ENCODE measurements around the gene DOCK8. TPM values are rescaled to one million over a fixed set of nuclear protein-coding genes. Genes with fewer than 3 reads are reported as not detected.

Gene DOCK8
- total RNA-seq, 1 donor from 2014 or later = 5.1 TPM

DNA sequence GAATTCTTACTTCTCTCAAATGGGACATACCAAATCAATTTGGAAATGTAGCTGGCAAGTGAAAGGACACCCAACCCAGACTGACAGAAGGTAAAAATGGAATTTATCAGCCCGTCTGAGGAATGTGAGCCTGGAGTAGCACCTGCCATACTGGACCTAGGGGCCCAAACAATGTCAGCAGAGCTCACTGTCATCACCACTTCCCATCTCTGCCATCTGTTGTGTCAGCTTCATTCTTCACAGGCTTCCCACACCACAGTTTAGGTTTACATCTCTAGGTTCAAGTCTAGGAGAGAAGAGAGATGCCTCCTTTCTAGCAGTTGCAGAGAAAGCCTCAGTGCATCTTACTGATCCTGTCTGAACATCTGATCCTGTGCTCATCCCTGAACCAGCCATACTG is 222.4 kb downstream of the DOCK8 start:
- no peak for TF ChIP-seq CTCF (conservative IDR thresholded peaks at IDR 0.05)
- no peak overlapping the region for H3K4me3 Mint-ChIP-seq
- no peaks in the 10 kb centered on the region for H3K27me3 Mint-ChIP-seq
- no peaks in the 10 kb centered on the region for H3K9me3 Mint-ChIP-seq
- no peak overlapping the region for H3K27ac Mint-ChIP-seq
- DNase-seq (ENCODE audit: extremely low spot score, unreplicated experiment) = no peak
- H3K4me1 Mint-ChIP-seq (ENCODE audit: unreplicated experiment) = no peaks in the 10 kb centered on the region
- H3K36me3 Mint-ChIP-seq = no peaks in the 10 kb centered on the region

GRCh38 chr9:437574-438001 is 222.9 kb downstream of the DOCK8 start:
- H3K36me3 Mint-ChIP-seq = no peaks in the 10 kb centered on the region
- DNase-seq (ENCODE audit: extremely low spot score, unreplicated experiment) = no peak
- no peak for TF ChIP-seq CTCF (conservative IDR thresholded peaks at IDR 0.05)
- H3K27ac Mint-ChIP-seq = no peak overlapping the region
- H3K9me3 Mint-ChIP-seq = no peaks in the 10 kb centered on the region
- no peaks in the 10 kb centered on the region for H3K4me1 Mint-ChIP-seq (ENCODE audit: unreplicated experiment)
- H3K27me3 Mint-ChIP-seq = no peaks in the 10 kb centered on the region
- H3K4me3 Mint-ChIP-seq = no peak overlapping the region

DNA sequence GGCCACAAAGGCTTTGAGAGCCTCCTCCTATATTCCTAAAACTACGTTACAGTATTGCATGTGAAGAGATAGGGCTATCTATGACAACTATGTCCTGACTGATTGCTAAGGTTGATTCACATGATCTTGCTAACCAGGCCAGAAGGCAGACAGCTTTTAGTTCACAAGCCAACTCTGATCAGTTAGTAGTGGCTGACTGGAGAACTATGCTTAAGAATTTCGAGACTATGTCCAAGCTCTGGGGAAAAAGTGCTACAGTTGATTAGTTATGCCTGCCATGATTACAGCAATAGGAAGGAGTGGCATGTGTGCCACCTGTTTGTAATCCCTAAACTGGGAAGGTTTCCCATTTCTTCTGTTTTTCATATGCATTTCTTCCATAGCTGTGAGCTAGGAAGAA is 223.4 kb downstream of the DOCK8 start:
- H3K4me3 Mint-ChIP-seq = no peak overlapping the region
- TF ChIP-seq CTCF (conservative IDR thresholded peaks at IDR 0.05) = no peak
- H3K4me1 Mint-ChIP-seq (ENCODE audit: unreplicated experiment) = no peaks in the 10 kb centered on the region
- no peaks in the 10 kb centered on the region for H3K9me3 Mint-ChIP-seq
- no peak for DNase-seq (ENCODE audit: extremely low spot score, unreplicated experiment)
- no peaks in the 10 kb centered on the region for H3K27me3 Mint-ChIP-seq
- no peaks in the 10 kb centered on the region for H3K36me3 Mint-ChIP-seq
- H3K27ac Mint-ChIP-seq = no peak overlapping the region

- no peak for TF ChIP-seq CTCF (conservative IDR thresholded peaks at IDR 0.05)
- no peaks in the 10 kb centered on the region for H3K9me3 Mint-ChIP-seq
- DNase-seq (ENCODE audit: extremely low spot score, unreplicated experiment) = no peak
- H3K27me3 Mint-ChIP-seq = no peaks in the 10 kb centered on the region
- no peak overlapping the region for H3K4me3 Mint-ChIP-seq
- H3K36me3 Mint-ChIP-seq = peaks cover 5% of the 10 kb centered on the region
- H3K4me1 Mint-ChIP-seq (ENCODE audit: unreplicated experiment) = no peaks in the 10 kb centered on the region
- no peak overlapping the region for H3K27ac Mint-ChIP-seq
Observed at GRCh38 chr9:438961-439768, 224.5 kb downstream of the DOCK8 start.

DNA sequence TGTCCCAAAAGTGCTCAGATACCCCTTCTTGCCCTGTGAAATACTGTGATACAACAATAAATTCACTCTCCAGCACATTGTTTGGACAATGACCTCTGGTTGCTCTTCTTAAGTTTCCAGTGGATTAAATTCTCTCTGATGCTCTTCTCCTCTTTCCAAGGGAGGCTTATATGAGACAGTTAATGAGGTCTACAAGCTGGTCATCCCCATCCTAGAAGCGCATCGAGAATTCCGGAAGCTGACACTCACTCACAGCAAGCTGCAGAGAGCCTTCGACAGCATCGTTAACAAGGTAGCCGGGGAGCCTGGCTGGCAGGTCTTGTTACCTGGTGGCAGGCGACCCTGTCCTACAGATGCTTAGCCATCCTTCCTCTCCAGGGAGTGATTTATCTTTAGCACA is 226.5 kb downstream of the DOCK8 start:
- peaks cover 5% of the 10 kb centered on the region for H3K36me3 Mint-ChIP-seq
- H3K27me3 Mint-ChIP-seq = no peaks in the 10 kb centered on the region
- H3K4me1 Mint-ChIP-seq (ENCODE audit: unreplicated experiment) = peaks cover 5% of the 10 kb centered on the region
- no peak for DNase-seq (ENCODE audit: extremely low spot score, unreplicated experiment)
- H3K27ac Mint-ChIP-seq = no peak overlapping the region
- no peak overlapping the region for H3K4me3 Mint-ChIP-seq
- no peaks in the 10 kb centered on the region for H3K9me3 Mint-ChIP-seq
- TF ChIP-seq CTCF (conservative IDR thresholded peaks at IDR 0.05) = no peak

All from type B pancreatic cell (in vitro differentiated cells).